Mesendoderm (in vitro differentiated cells): ENCODE measurements around the gene B3GNT9.
"Not testable (repeated sequence)": the region's sequence is repeated elsewhere in the genome, so short reads cannot be mapped to it uniquely, and the experiment has no call there.

Experiments
- DNase-seq: peaks from one replicate; pipeline ENCODE4 v3.0.0; 2013
- H2AK5ac ChIP-seq: 2 replicates; pipeline ENCODE4 v1.6.1; 2013; ENCODE audit warnings: low read length, inconsistent platforms
- H2BK120ac ChIP-seq: 2 replicates; pipeline ENCODE4 v1.6.1; 2013; ENCODE audit warnings: low read depth, mild to moderate bottlenecking, low read length, moderate library complexity, mixed read lengths
- H2BK15ac ChIP-seq: replicated peaks from 2 replicates; pipeline ENCODE4 v1.6.1; 2013; ENCODE audit warnings: low read depth, mild to moderate bottlenecking, moderate library complexity
- H2BK5ac ChIP-seq: 2 replicates; pipeline ENCODE4 v1.6.1; 2013; ENCODE audit warnings: low read length, inconsistent platforms
- H3K18ac ChIP-seq: 2 replicates; pipeline ENCODE4 v1.6.1; 2013; ENCODE audit warnings: mild to moderate bottlenecking, low read length, mixed read lengths
- H3K23ac ChIP-seq: one replicate; pipeline ENCODE4 v1.6.1; 2013; ENCODE audit warnings: low read length
- H3K27ac ChIP-seq: 2 replicates; pipeline ENCODE4 v1.5.1; 2013; ENCODE audit warnings: low read depth, mild to moderate bottlenecking, inconsistent platforms, low read length, moderate library complexity
- H3K27me3 ChIP-seq: 2 replicates; pipeline ENCODE4 v1.6.1; 2013; ENCODE audit warnings: low read length, control low read depth, mild to moderate bottlenecking, inconsistent platforms; ENCODE audit not compliant: insufficient read depth, poor library complexity
- H3K36me3 ChIP-seq: 2 replicates; pipeline ENCODE4 v1.6.1; 2013; ENCODE audit warnings: low read length, inconsistent platforms; ENCODE audit not compliant: control insufficient read depth, insufficient read depth
- H3K4ac ChIP-seq: one replicate; pipeline ENCODE4 v1.6.1; 2013; ENCODE audit warnings: low read depth, mild to moderate bottlenecking, low read length, moderate library complexity
- H3K4me1 ChIP-seq: 2 replicates; pipeline ENCODE4 v1.6.1; 2013; ENCODE audit warnings: low read depth, low read length, inconsistent platforms; ENCODE audit not compliant: control insufficient read depth
- H3K4me2 ChIP-seq: 2 replicates; pipeline ENCODE4 v1.6.1; 2013; ENCODE audit warnings: low read length
- H3K4me3 ChIP-seq: 2 replicates; pipeline ENCODE4 v1.5.1; 2013; ENCODE audit warnings: mild to moderate bottlenecking, low read length
- H3K56ac ChIP-seq: one replicate; pipeline ENCODE4 v1.6.1; 2013; ENCODE audit warnings: low read length
- H3K79me1 ChIP-seq: 2 replicates; pipeline ENCODE4 v1.6.1; 2013; ENCODE audit warnings: low read length, inconsistent platforms
- H3K79me2 ChIP-seq: 2 replicates; pipeline ENCODE4 v1.6.1; 2013; ENCODE audit warnings: mild to moderate bottlenecking, low read length; ENCODE audit not compliant: control insufficient read depth, insufficient read depth
- H3K9ac ChIP-seq: 2 replicates; pipeline ENCODE4 v1.6.1; 2013; ENCODE audit warnings: low read length, inconsistent platforms
- H4K5ac ChIP-seq: one replicate; pipeline ENCODE4 v1.6.1; 2013; ENCODE audit warnings: low read length
- H4K8ac ChIP-seq: one replicate; pipeline ENCODE4 v1.6.1; 2013; ENCODE audit warnings: low read depth, mild to moderate bottlenecking, control low read depth, low read length, moderate library complexity
- WGBS: extraction: QIAGEN DNeasy Blood & Tissue Kit; methylation state at CpG from one replicate; pipeline ENCODE4 v1.1.7; 2013; ENCODE audit warnings: low lambda C conversion rate, missing lambda C conversion rate; ENCODE audit not compliant: insufficient coverage; ENCODE audit errors: extremely low coverage; 5-methylcytosine and 5-hydroxymethylcytosine counted together

Gene B3GNT9

DNA sequence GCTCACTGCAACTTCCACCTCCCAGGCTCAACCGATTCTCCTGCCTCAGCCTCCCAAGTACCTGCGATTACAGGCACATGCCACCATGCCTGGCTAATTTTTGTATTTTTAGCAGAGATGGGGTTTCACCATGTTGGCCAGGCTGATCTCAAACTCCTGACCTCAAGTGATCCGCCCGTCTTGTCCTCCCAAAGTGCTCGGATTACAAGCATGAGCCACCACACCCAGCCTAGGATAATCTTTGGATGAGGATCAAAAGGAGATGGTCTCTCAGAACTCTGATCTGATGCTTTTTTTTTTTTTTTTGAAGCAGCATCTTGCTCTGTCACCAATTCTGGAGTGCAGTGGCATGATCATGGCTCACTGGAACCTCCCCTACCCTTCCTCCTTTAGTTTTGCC is 28.0 kb downstream of the B3GNT9 start:
- not testable (repeated sequence) for H2BK5ac ChIP-seq, H3K23ac ChIP-seq, H3K36me3 ChIP-seq, H3K18ac ChIP-seq, H2BK120ac ChIP-seq, H3K27ac ChIP-seq, H3K79me2 ChIP-seq, H4K5ac ChIP-seq, H3K56ac ChIP-seq, H3K27me3 ChIP-seq, H3K9ac ChIP-seq, H3K79me1 ChIP-seq, H3K4me1 ChIP-seq, H3K4ac ChIP-seq, H2BK15ac ChIP-seq, H3K4me2 ChIP-seq, DNase-seq, H3K4me3 ChIP-seq, H4K8ac ChIP-seq, H2AK5ac ChIP-seq
- WGBS: no CpG with 5 or more reads among the region's 5 CpGs

DNA sequence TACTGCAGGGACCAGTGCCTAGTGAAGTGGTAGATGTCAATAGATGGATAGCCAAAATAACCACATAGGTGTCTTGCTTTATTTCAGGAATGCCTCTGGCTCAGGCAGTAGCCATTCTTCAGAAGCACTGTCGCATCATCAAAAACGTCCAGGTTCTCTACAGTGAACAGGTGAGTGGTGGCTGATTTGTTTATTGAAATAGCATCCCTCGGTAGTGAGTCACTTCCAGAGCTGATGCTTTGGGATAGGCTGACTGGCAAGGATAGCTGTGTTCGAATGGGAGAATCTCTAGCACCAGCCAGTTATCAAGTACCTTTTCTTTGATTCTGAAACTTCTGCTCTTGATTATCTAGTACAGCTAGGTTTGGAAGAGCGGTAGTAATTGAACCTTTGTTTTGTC is 30.8 kb downstream of the B3GNT9 start:
- peaks cover 2% of the 10 kb centered on the region for H3K79me2 ChIP-seq

DNA sequence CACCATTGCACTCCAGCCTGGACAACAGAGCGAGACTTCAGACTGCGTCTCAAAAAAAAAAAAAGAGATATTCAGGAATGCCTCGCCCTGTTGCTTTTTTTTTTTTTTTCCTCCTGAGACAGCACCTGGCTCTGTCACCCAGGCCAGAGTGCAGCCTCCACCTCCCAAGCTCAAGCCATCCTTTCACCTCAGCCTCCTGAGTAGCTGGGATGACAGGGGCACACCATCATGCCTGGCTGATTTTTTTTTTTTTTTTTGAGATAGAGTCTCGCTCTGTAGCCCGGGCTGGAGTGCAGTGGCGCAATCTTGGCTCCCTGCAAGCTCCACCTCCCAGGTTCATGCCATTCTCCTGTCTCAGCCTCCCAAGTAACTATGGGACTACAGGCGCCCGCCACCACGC is 33.1 kb downstream of the B3GNT9 start:
- no peak overlapping the region for H2BK120ac ChIP-seq
- H3K4me1 ChIP-seq: no peaks in the 10 kb centered on the region
- H4K5ac ChIP-seq: no peak overlapping the region
- WGBS: no CpG with 5 or more reads among the region's 9 CpGs
- H2AK5ac ChIP-seq: no peak overlapping the region
- no peak overlapping the region for H2BK15ac ChIP-seq
- H3K79me1 ChIP-seq: peaks cover 17% of the 10 kb centered on the region
- peaks cover 10% of the 10 kb centered on the region for H3K79me2 ChIP-seq
- H3K56ac ChIP-seq: no peak overlapping the region
- peaks cover 2% of the 10 kb centered on the region for H3K36me3 ChIP-seq
- DNase-seq: no peak
- no peak overlapping the region for H3K4me3 ChIP-seq
- H3K9ac ChIP-seq: no peak overlapping the region
- H3K27ac ChIP-seq: no peak overlapping the region
- H3K23ac ChIP-seq: no peak overlapping the region
- no peak overlapping the region for H4K8ac ChIP-seq
- H3K27me3 ChIP-seq: no peaks in the 10 kb centered on the region
- no peak overlapping the region for H3K4me2 ChIP-seq
- no peak overlapping the region for H3K4ac ChIP-seq
- H2BK5ac ChIP-seq: no peak overlapping the region
- H3K18ac ChIP-seq: no peak overlapping the region

More for the DNA sequence above, 30.8 kb downstream of the B3GNT9 start:
- H2BK120ac ChIP-seq: no peak overlapping the region
- H3K4ac ChIP-seq: no peak overlapping the region
- peaks cover 2% of the 10 kb centered on the region for H3K36me3 ChIP-seq
- no peak overlapping the region for H3K27ac ChIP-seq
- H3K56ac ChIP-seq: no peak overlapping the region
- no peak for DNase-seq
- no peak overlapping the region for H4K5ac ChIP-seq
- H4K8ac ChIP-seq: no peak overlapping the region
- no peaks in the 10 kb centered on the region for H3K27me3 ChIP-seq
- H2AK5ac ChIP-seq: no peak overlapping the region
- H2BK15ac ChIP-seq: no peak overlapping the region
- H3K9ac ChIP-seq: no peak overlapping the region
- no peaks in the 10 kb centered on the region for H3K4me1 ChIP-seq
- H2BK5ac ChIP-seq: no peak overlapping the region
- peaks cover 8% of the 10 kb centered on the region for H3K79me1 ChIP-seq
- H3K23ac ChIP-seq: no peak overlapping the region
- no peak overlapping the region for H3K4me3 ChIP-seq
- no peak overlapping the region for H3K4me2 ChIP-seq
- WGBS: no CpG with 5 or more reads among the region's 5 CpGs
- H3K18ac ChIP-seq: no peak overlapping the region

DNA sequence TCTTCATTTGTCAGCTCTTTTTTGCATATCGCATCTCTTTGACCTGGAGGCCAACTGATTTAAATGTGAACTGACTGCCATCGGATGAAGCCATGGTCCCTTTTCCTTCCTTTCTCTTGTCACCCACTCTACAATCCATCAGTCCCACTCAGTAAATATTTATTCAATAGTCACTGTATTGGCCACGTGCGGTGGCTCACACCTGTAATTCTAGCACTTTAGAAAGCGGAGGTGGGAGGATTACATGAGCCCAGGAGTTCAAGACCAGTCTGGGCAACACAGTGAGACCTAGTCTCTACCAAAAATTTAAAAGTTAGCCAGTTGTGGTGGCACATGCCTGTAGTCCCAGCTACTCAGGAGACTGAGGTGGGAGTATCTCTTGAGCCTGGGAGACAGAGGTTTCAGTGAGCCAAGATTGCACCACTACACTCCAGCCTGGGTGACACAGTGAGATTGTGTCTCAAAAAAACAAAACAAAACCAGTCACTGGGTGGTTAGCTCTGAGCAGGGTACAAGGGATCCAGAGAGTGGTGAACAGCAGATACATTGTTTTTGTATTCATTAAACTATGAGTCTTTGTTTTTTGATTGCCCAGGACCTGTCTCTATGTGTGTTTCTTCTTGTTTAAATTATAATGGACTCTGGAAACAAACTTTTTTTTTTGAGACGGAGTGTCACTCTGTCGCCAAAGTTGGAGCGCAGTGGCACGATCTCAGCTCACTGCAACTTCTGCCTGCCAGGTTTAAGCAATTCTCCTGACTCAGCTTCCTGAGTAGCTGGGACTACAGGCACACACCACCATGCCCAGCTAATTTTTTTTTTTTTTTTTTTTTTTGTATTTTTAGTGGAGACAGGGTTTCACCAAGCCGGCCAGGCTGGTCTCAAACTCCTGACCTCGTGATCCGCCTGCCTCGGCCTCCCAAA is 34.1 kb downstream of the B3GNT9 start:
- Histone ChIP-seq H3K4me1 (no peaks in the 10 kb centered on the region), H2BK15ac (no peak overlapping the region), H2BK5ac (no peak overlapping the region), H4K8ac (no peak overlapping the region), H3K18ac (no peak overlapping the region), H3K27ac (no peak overlapping the region), H3K23ac (no peak overlapping the region), H3K79me1 (peaks cover 21% of the 10 kb centered on the region), H2AK5ac (no peak overlapping the region), H4K5ac (no peak overlapping the region), H3K36me3 (peaks cover 2% of the 10 kb centered on the region), H2BK120ac (no peak overlapping the region), H3K9ac (no peak overlapping the region), H3K4me2 (no peak overlapping the region), H3K4me3 (no peak overlapping the region), H3K27me3 (no peaks in the 10 kb centered on the region), H3K56ac (no peak overlapping the region), H3K4ac (no peak overlapping the region), H3K79me2 (peaks cover 18% of the 10 kb centered on the region)
- DNase-seq: no peak
- no CpG with 5 or more reads among the region's 13 CpGs for WGBS

DNA sequence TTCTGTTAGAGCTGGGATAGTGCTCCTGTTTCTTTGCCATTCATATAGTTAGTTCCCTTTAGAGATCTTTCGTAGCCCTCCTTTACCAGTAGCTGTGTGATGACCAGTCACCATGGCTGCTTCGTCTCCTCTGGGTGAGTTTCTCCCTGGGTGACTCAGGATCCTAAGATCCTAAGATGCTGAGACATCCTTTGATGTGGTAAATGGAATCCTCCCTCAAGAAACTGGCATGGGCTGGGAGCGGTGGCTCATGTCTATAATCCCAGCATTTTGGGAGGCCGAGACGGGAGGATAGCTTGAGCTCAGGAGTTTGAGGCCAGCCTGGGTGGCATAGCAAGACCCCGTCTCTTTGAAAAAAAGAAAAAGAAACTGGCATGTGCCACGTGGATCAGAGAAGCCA is 35.2 kb downstream of the B3GNT9 start:
- no peak overlapping the region for H2AK5ac ChIP-seq
- H3K4me3 ChIP-seq: no peak overlapping the region
- H3K4me1 ChIP-seq: no peaks in the 10 kb centered on the region
- H3K4ac ChIP-seq: no peak overlapping the region
- WGBS: no CpG with 5 or more reads among the region's 7 CpGs
- H3K18ac ChIP-seq: no peak overlapping the region
- H3K36me3 ChIP-seq: peaks cover 2% of the 10 kb centered on the region
- DNase-seq: no peak
- peaks cover 24% of the 10 kb centered on the region for H3K79me2 ChIP-seq
- no peaks in the 10 kb centered on the region for H3K27me3 ChIP-seq
- H3K56ac ChIP-seq: no peak overlapping the region
- no peak overlapping the region for H3K27ac ChIP-seq
- peaks cover 25% of the 10 kb centered on the region for H3K79me1 ChIP-seq
- H4K8ac ChIP-seq: no peak overlapping the region
- no peak overlapping the region for H4K5ac ChIP-seq
- no peak overlapping the region for H2BK120ac ChIP-seq
- no peak overlapping the region for H3K9ac ChIP-seq
- H2BK15ac ChIP-seq: no peak overlapping the region
- no peak overlapping the region for H2BK5ac ChIP-seq
- no peak overlapping the region for H3K23ac ChIP-seq
- H3K4me2 ChIP-seq: no peak overlapping the region
